ENCODE data around the gene CCDC187. TPM values are rescaled to one million over a fixed set of nuclear protein-coding genes. Genes with fewer than 3 reads are reported as not detected.

The CCDC187 gene
- total and polyA plus RNA-seq, 2 of the 8 experiments (the other 6 are each of a cell fraction or from before 2014, with no cell fraction given), result 0.02 TPM; not detected in 1

DNA sequence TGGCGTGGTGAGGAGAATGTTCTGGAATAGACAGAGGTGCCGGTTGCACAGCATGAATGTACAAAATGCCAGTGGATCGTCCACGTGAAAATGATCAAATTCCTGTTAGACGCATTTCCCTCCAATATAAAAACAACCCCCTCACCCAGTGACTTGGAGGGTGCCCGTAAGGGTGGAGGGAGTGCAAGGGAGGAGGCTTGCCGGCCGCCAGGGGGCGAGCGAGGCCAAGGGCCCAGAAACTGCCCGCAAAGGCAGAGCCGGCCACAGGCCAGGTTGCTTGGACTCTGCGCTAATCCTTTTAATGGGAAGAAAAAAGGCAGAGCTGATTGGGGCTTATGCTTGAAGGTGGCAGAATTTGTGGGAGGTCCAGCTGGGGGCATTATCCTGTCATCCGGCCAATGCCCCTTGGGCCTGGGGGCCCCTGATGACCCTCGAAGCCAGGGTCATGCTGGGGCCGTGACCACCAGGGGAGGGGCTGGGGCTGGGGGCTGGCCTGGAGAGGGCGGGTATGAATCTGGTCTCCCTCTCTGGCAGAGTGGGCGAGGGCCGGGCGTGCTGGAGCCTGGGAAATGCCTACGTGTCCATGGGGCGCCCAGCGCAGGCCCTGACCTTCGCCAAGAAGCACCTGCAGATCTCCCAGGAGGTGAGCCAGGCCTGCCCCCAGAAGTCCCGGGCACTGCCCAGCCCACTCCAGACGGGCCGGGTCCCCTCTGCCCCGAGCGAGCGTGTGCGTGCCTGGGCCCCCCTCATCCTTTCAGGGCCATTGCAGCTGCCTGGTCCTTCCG is 35.5 kb upstream of the CCDC187 start:
- H3K4me3 ChIP-seq (ENCODE audit: extremely low read depth in 1 of 4, insufficient read depth in 2 of 4, low read depth in 3 of 4, low read length in 4 of 4), result no peak overlapping the region
- FAIRE-seq, result no peak
- TF ChIP-seq GABPA (IDR thresholded peaks at IDR 0.05; ENCODE audit: borderline replicate concordance, insufficient read depth, low read length) (peak; percentile 84; the same call in 1 of the 2 replicates), FOSL1 (IDR thresholded peaks at IDR 0.05; ENCODE audit: insufficient read depth, low read depth, low read length) (no peak), SIRT6 (IDR thresholded peaks at IDR 0.05; ENCODE audit: low read length) (no peak), ASH2L (IDR thresholded peaks at IDR 0.05; ENCODE audit: low read length) (no peak), POU5F1 (IDR thresholded peaks at IDR 0.05; ENCODE audit: low read depth, low read length) (no peak), YY1 (IDR thresholded peaks at IDR 0.05; ENCODE audit: low read depth, low read length) (0 out of 2 replicates have a peak, but pooled peaks have one; percentile 57), CTBP2 (IDR thresholded peaks at IDR 0.05; ENCODE audit: borderline replicate concordance, insufficient read depth, insufficient read length, low read length) (no peak), KDM1A (IDR thresholded peaks at IDR 0.05; ENCODE audit: borderline replicate concordance, low read length) (no peak)
- TF ChIP-seq, protein P1, sequence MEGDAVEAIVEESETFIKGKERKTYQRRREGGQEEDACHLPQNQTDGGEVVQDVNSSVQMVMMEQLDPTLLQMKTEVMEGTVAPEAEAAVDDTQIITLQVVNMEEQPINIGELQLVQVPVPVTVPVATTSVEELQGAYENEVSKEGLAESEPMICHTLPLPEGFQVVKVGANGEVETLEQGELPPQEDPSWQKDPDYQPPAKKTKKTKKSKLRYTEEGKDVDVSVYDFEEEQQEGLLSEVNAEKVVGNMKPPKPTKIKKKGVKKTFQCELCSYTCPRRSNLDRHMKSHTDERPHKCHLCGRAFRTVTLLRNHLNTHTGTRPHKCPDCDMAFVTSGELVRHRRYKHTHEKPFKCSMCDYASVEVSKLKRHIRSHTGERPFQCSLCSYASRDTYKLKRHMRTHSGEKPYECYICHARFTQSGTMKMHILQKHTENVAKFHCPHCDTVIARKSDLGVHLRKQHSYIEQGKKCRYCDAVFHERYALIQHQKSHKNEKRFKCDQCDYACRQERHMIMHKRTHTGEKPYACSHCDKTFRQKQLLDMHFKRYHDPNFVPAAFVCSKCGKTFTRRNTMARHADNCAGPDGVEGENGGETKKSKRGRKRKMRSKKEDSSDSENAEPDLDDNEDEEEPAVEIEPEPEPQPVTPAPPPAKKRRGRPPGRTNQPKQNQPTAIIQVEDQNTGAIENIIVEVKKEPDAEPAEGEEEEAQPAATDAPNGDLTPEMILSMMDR (IDR thresholded peaks at IDR 0.05; ENCODE audit: control extremely low read depth in 1 of 3, insufficient read depth in 1 of 3, low read depth in 1 of 3, low read length in 3 of 3), result peak in 2 of 3 experiments; percentile 93 to 96; a peak in 3 of 4 replicates

More for the DNA sequence above, 35.5 kb upstream of the CCDC187 start:
- Histone ChIP-seq H3K9ac (replicated peaks in 1 of 4; ENCODE audit: extremely low read depth in 1 of 4, low read depth in 3 of 4, low read length in 3 of 4) (no peak overlapping the region), H2BK5ac (ENCODE audit: low read depth, low read length) (no peak overlapping the region), H2BK20ac (ENCODE audit: low read length) (no peak overlapping the region), H4K5ac (ENCODE audit: insufficient read length, low read depth, low read length) (no peak overlapping the region), H4K91ac (replicated peaks; ENCODE audit: insufficient read length, low read length) (no peak overlapping the region), H3K23ac (ENCODE audit: insufficient read length) (no peak overlapping the region), H2AFZ (ENCODE audit: low read length) (no peak overlapping the region), H2BK15ac (ENCODE audit: low read length) (no peak overlapping the region), H3K56ac (replicated peaks; ENCODE audit: insufficient read length, low read depth, low read length) (no peak overlapping the region), H3K79me1 (ENCODE audit: low read depth, low read length) (no peaks in the 10 kb centered on the region), H3K14ac (ENCODE audit: insufficient read length) (no peak overlapping the region), H2BK120ac (replicated peaks; ENCODE audit: low read depth, low read length) (no peak overlapping the region), H3K27ac (ENCODE audit: low read depth, low read length) (no peak overlapping the region), H3K4ac (replicated peaks; ENCODE audit: insufficient read length, low read depth, low read length) (no peak overlapping the region), H3K9me3 (ENCODE audit: insufficient read depth in 2 of 2, low read depth in 1 of 2, low read length in 1 of 2) (no peaks in the 10 kb centered on the region), H3K27me3 (replicated peaks in 1 of 4; ENCODE audit: control insufficient read depth in 3 of 4, extremely low read depth in 1 of 4, insufficient read depth in 3 of 4, low read length in 3 of 4) (no peaks in the 10 kb centered on the region), H4K8ac (ENCODE audit: extremely low read depth, insufficient read depth, low read length) (no peak overlapping the region), H3K4me1 (replicated peaks in 1 of 4; ENCODE audit: control insufficient read depth in 3 of 4, insufficient read depth in 4 of 4, low read length in 3 of 4) (peaks cover 0 to 9% (median 8%) of the 10 kb centered on the region in 4 experiments; a peak in 6 of 7 replicates), H3K18ac (ENCODE audit: extremely low read depth, low read length) (no peak overlapping the region; the same call in 1 of the 2 replicates), H2BK12ac (ENCODE audit: low read depth, low read length) (no peak overlapping the region), H2AK5ac (ENCODE audit: low read depth, low read length) (no peak overlapping the region), H3K36me3 (ENCODE audit: control insufficient read depth in 2 of 4, insufficient read depth in 4 of 4, low read length in 3 of 4) (peaks cover 0 to 4% (median 0%) of the 10 kb centered on the region in 4 experiments; a peak in 2 of 8 replicates), H4K20me1 (replicated peaks in 1 of 2; ENCODE audit: control insufficient read depth in 1 of 2, insufficient read depth in 2 of 2, low read length in 2 of 2) (no peaks in the 10 kb centered on the region), H3K4me2 (ENCODE audit: insufficient read depth in 1 of 2, low read depth in 2 of 2, low read length in 2 of 2) (no peak overlapping the region), H3K79me2 (ENCODE audit: control insufficient read depth in 1 of 2, insufficient read depth in 2 of 2, low read length in 2 of 2) (no peaks in the 10 kb centered on the region), H3K23me2 (ENCODE audit: low read depth, low read length) (peaks cover under 1% of the 10 kb centered on the region; the same call in 1 of the 2 replicates)
- CTCF ChIA-PET (ENCODE audit: partially characterized antibody), result interaction anchor here (0.7 to 1.9 kb wide), 11 partner anchors 9 to 133 kb away, joined by 3 to 15 read pairs (median 4); partner anchors contain the start of gene DNLZ
- POLR2A ChIA-PET (ENCODE audit: partially characterized antibody), result interaction anchor here (1.3 to 1.4 kb wide), 2 partner anchors 27 to 66 kb away, joined by 3 to 4 read pairs; no protein-coding TSS in a partner anchor
- DNase-seq (ENCODE audit: low read depth in 1 of 2, low spot score in 2 of 2), result peak in 1 of 2 experiments; percentile 89
- WGBS, 2 experiments (ENCODE audit: extremely low coverage in 1 of 2, insufficient coverage in 1 of 2, insufficient read length in 1 of 2, insufficient replicate concordance in 2 of 2, low coverage in 1 of 2, low lambda C conversion rate in 2 of 2, missing lambda C conversion rate in 1 of 2), result 57% methylated on average over 24 of the region's 32 CpGs; no CpG with 5 or more reads in 1 of the 2 experiments
